ENCODE measurements around the gene NRAP. TPM values are rescaled to one million over a fixed set of nuclear protein-coding genes. Genes with fewer than 3 reads are reported as not detected.

Gene NRAP
- total and polyA plus RNA-seq, 2 of the 8 experiments (the other 6 are each of a cell fraction or from before 2014, with no cell fraction given): not detected

- WGBS, 2 experiments (ENCODE audit: extremely low coverage in 1 of 2, insufficient coverage in 1 of 2, insufficient read length in 1 of 2, insufficient replicate concordance in 2 of 2, low coverage in 1 of 2, low lambda C conversion rate in 2 of 2, missing lambda C conversion rate in 1 of 2): 94% methylated on average over 1 of the region's 1 CpG; no CpG with 5 or more reads in 1 of the 2 experiments
- POLR2A ChIA-PET (ENCODE audit: partially characterized antibody): no interaction called here
- FAIRE-seq: no peak
Measured at GRCh38 chr10:113695691-113696090, 31.9 kb upstream of the NRAP start.

More at GRCh38 chr10:113695691-113696090, 31.9 kb upstream of the NRAP start:
- DNase-seq (ENCODE audit: low read depth in 1 of 2, low spot score in 2 of 2): no peak
- H3K27ac ChIP-seq (ENCODE audit: low read depth, low read length): no peak overlapping the region
- no peak overlapping the region for H4K91ac ChIP-seq (replicated peaks; ENCODE audit: insufficient read length, low read length)
- H4K5ac ChIP-seq (ENCODE audit: insufficient read length, low read depth, low read length): no peak overlapping the region
- no peaks in the 10 kb centered on the region for H3K79me1 ChIP-seq (ENCODE audit: low read depth, low read length)
- H3K9ac ChIP-seq (replicated peaks in 1 of 4; ENCODE audit: extremely low read depth in 1 of 4, low read depth in 3 of 4, low read length in 3 of 4): no peak overlapping the region
- H3K9me3 ChIP-seq (ENCODE audit: insufficient read depth in 2 of 2, low read depth in 1 of 2, low read length in 1 of 2): 0 out of 4 replicates have a peak, but pooled peaks cover 0 to 2% of the 10 kb centered on the region in 2 experiments
- H3K36me3 ChIP-seq (ENCODE audit: control insufficient read depth in 2 of 4, insufficient read depth in 4 of 4, low read length in 3 of 4): peaks cover 0 to 6% (median 3%) of the 10 kb centered on the region in 4 experiments; a peak in 3 of 8 replicates
- no peak overlapping the region for H2AFZ ChIP-seq (ENCODE audit: low read length)
- no peak overlapping the region for H3K4ac ChIP-seq (replicated peaks; ENCODE audit: insufficient read length, low read depth, low read length)
- H2BK120ac ChIP-seq (replicated peaks; ENCODE audit: low read depth, low read length): no peak overlapping the region
- H3K79me2 ChIP-seq (ENCODE audit: control insufficient read depth in 1 of 2, insufficient read depth in 2 of 2, low read length in 2 of 2): no peaks in the 10 kb centered on the region
- no peaks in the 10 kb centered on the region for H3K23me2 ChIP-seq (ENCODE audit: low read depth, low read length)
- H3K14ac ChIP-seq (ENCODE audit: insufficient read length): no peak overlapping the region
- no peak overlapping the region for H3K56ac ChIP-seq (replicated peaks; ENCODE audit: insufficient read length, low read depth, low read length)
- H2BK5ac ChIP-seq (ENCODE audit: low read depth, low read length): no peak overlapping the region
- no peak overlapping the region for H2BK15ac ChIP-seq (ENCODE audit: low read length)
- H2BK20ac ChIP-seq (ENCODE audit: low read length): no peak overlapping the region
- H3K4me2 ChIP-seq (ENCODE audit: insufficient read depth in 1 of 2, low read depth in 2 of 2, low read length in 2 of 2): no peak overlapping the region
- H4K8ac ChIP-seq (ENCODE audit: extremely low read depth, insufficient read depth, low read length): no peak overlapping the region
- H3K27me3 ChIP-seq (replicated peaks in 1 of 4; ENCODE audit: control insufficient read depth in 3 of 4, extremely low read depth in 1 of 4, insufficient read depth in 3 of 4, low read length in 3 of 4): no peaks in the 10 kb centered on the region
- TF ChIP-seq TBP (IDR thresholded peaks at IDR 0.05; ENCODE audit: low read depth, low read length) (no peak), CREB1 (IDR thresholded peaks at IDR 0.05) (no peak), CHD1 (IDR thresholded peaks at IDR 0.05; ENCODE audit: low read depth, low read length) (no peak), PHF8 (conservative IDR thresholded peaks at IDR 0.05; ENCODE audit: low read depth, low read length) (no peak), JUND (IDR thresholded peaks at IDR 0.05; ENCODE audit: low read length) (no peak)
- H3K4me1 ChIP-seq (replicated peaks in 1 of 4; ENCODE audit: control insufficient read depth in 3 of 4, insufficient read depth in 4 of 4, low read length in 3 of 4): no peaks in the 10 kb centered on the region; a peak in 1 of 7 replicates
- no peak overlapping the region for H2BK12ac ChIP-seq (ENCODE audit: low read depth, low read length)
- H3K18ac ChIP-seq (ENCODE audit: extremely low read depth, low read length): no peak overlapping the region
- H2AK5ac ChIP-seq (ENCODE audit: low read depth, low read length): no peak overlapping the region
- no peak overlapping the region for H3K4me3 ChIP-seq (ENCODE audit: extremely low read depth in 1 of 4, insufficient read depth in 2 of 4, low read depth in 3 of 4, low read length in 4 of 4)
- H4K20me1 ChIP-seq (replicated peaks in 1 of 2; ENCODE audit: control insufficient read depth in 1 of 2, insufficient read depth in 2 of 2, low read length in 2 of 2): peaks cover 2% of the 10 kb centered on the region in 2 experiments
- CTCF ChIA-PET (ENCODE audit: partially characterized antibody): no interaction called here
- no peak overlapping the region for H3K23ac ChIP-seq (ENCODE audit: insufficient read length)
